ENCODE results near the gene SDHA. TPM values are rescaled to one million over a fixed set of nuclear protein-coding genes. Genes with fewer than 3 reads are reported as not detected.

The SDHA gene
- total and polyA plus RNA-seq, 2 of the 13 experiments (the other 11 are each of a cell fraction or from before 2014, with no cell fraction given), result 185 to 240 TPM

- TF ChIP-seq SNAPC4 (CRISPR knock-in tag; IDR thresholded peaks at IDR 0.05) (0 out of 2 replicates have a peak, but pooled peaks have one; percentile 48), GABPB1 (CRISPR knock-in tag; IDR thresholded peaks at IDR 0.05) (0 out of 2 replicates have a peak, but pooled peaks have one; percentile 9), MAX (IDR thresholded peaks at IDR 0.05) (0 out of 2 replicates have a peak, but pooled peaks have one; percentile 29), EZH2 (conservative IDR thresholded peaks at IDR 0.05; ENCODE audit: low read depth, low read length) (no peak), MEIS2 (CRISPR knock-in tag; IDR thresholded peaks at IDR 0.05) (peak; percentile 25; the same call in 1 of the 2 replicates), POGZ (CRISPR knock-in tag; IDR thresholded peaks at IDR 0.05) (0 out of 2 replicates have a peak, but pooled peaks have one; percentile 21), DNMT3B (CRISPR knock-in tag; conservative IDR thresholded peaks at IDR 0.05) (no peak), FUBP1 (CRISPR knock-in tag; IDR thresholded peaks at IDR 0.05; ENCODE audit: borderline replicate concordance) (no peak), NRL (CRISPR knock-in tag; IDR thresholded peaks at IDR 0.05; ENCODE audit: borderline replicate concordance) (peak; percentile 74; the same call in 1 of the 2 replicates), ZNF878 (CRISPR knock-in tag; IDR thresholded peaks at IDR 0.05) (no peak), ZFX (CRISPR knock-in tag; IDR thresholded peaks at IDR 0.05; ENCODE audit: low read depth) (peak; percentile 72), POLR2G (IDR thresholded peaks at IDR 0.05; ENCODE audit: low read depth, low read length) (no peak; the same call in 1 of the 2 replicates), GZF1 (CRISPR knock-in tag; IDR thresholded peaks at IDR 0.05) (0 out of 2 replicates have a peak, but pooled peaks have one; percentile 58), MED13 (CRISPR knock-in tag; IDR thresholded peaks at IDR 0.05) (0 out of 2 replicates have a peak, but pooled peaks have one; percentile 21), ZNF558 (CRISPR knock-in tag; IDR thresholded peaks at IDR 0.05; ENCODE audit: borderline replicate concordance) (peak; percentile 39; the same call in 1 of the 2 replicates), HIVEP1 (CRISPR knock-in tag; IDR thresholded peaks at IDR 0.05) (0 out of 2 replicates have a peak, but pooled peaks have one; percentile 27), SPEN (CRISPR knock-in tag; IDR thresholded peaks at IDR 0.05; ENCODE audit: low read depth) (0 out of 2 replicates have a peak, but pooled peaks have one; percentile 1), ZNF598 (CRISPR knock-in tag; IDR thresholded peaks at IDR 0.05; ENCODE audit: borderline replicate concordance) (peak; percentile 72; the same call in 1 of the 2 replicates), KLF16 (CRISPR knock-in tag; IDR thresholded peaks at IDR 0.05) (0 out of 4 replicates have a peak, but pooled peaks of 1 of the 2 experiments have one; percentile 20), ZBTB42 (CRISPR knock-in tag; IDR thresholded peaks at IDR 0.05) (peak; percentile 40; the same call in 1 of the 2 replicates), EEA1 (CRISPR knock-in tag; IDR thresholded peaks at IDR 0.05; ENCODE audit: borderline replicate concordance) (0 out of 2 replicates have a peak, but pooled peaks have one; percentile 26), NFRKB (IDR thresholded peaks at IDR 0.05) (no peak)
Observed at GRCh38 chr5:218457-219291, 554 bp downstream of the SDHA start (continued).
